HFFc6 (cell line): Measurements from ENCODE around the gene TMEM63B. TPM values are rescaled to one million over a fixed set of nuclear protein-coding genes. Genes with fewer than 3 reads are reported as not detected.

Source experiments
- DNase-seq: peaks from one replicate; pipeline ENCODE4 v3.0.0-alpha.2; 2018
- H3K27ac Mint-ChIP-seq: 2 replicates; pipeline ENCODE4 v1.8.0; 2020; ENCODE audit warnings: mild to moderate bottlenecking, mixed read lengths
- H3K27me3 Mint-ChIP-seq: 2 replicates; pipeline ENCODE4 v1.8.0; 2021; ENCODE audit warnings: mild to moderate bottlenecking, moderate library complexity, mixed read lengths; ENCODE audit not compliant: insufficient read depth
- H3K36me3 Mint-ChIP-seq: 2 replicates; pipeline ENCODE4 v1.8.0; 2021; ENCODE audit warnings: low read depth, mixed read lengths
- H3K4me1 Mint-ChIP-seq: 2 replicates; pipeline ENCODE4 v1.8.0; 2020; ENCODE audit warnings: low read depth, mixed read lengths
- H3K4me3 Mint-ChIP-seq: 2 replicates; pipeline ENCODE4 v1.8.0; 2020; ENCODE audit warnings: mild to moderate bottlenecking, moderate library complexity, mixed read lengths
- H3K9me3 Mint-ChIP-seq: 2 replicates; pipeline ENCODE4 v1.8.0; 2020; ENCODE audit warnings: mild to moderate bottlenecking, mixed read lengths
- total RNA-seq, 6 experiments: library from RNA; stranded (reverse); fragmentation: NEBNext Ultra II Directional; extraction: Animal tissue kit (Norgen Biotek cat#: 25700); gene quantifications; 2 replicates in 1 of 6; 3 replicates in 5 of 6; pipeline ENCODE4 v1.2.3, GENCODE V29; 2021
- TF ChIP-seq, protein P1 (sequence below): fragments of 200-600 bp; sonication (generic); IDR thresholded peaks from 2 replicates; pipeline ENCODE4 v1.5.0; 2021; ENCODE audit warnings: antibody characterized with exemption, mild to moderate bottlenecking

Gene TMEM63B
- total RNA-seq, 6 experiments from 2014 or later = 38.3 to 55.1 (median 44.7) TPM

DNA sequence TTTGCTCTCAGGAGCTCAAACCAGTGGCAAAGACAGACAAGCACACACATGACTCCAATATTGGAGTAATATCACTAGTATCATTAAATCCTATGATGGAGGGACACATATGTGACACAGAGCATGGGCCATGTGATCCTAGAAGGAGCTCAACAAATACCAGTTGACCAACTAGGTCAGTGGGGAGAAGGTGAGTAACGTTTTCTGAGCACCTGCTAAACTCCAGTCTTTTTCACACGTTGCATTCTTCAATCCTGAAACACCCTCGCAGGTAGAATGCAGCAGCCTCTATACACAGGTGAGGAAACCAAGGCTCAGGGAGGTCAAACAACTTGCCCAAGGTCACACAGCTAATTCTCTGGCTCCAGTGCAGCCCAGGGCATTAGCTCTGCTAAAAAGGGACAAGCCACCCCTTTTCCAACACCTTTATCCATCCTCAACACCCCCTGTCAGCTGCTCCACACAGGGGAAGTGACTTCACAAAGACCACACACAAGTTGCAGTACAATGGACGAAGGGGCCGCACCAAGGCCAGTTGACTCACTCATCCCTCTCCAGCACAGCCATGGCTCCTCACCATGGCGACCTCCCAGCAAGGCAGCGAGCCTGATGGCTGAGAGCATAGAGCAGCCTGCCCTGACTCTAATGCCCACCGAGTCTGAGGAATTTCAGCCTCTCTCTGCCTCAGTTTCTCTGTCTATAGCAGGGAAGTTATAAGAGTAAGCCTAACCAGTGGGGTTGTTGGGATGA is 35.7 kb downstream of the TMEM63B start:
- H3K4me3 Mint-ChIP-seq = no peak overlapping the region
- TF ChIP-seq, protein P1, sequence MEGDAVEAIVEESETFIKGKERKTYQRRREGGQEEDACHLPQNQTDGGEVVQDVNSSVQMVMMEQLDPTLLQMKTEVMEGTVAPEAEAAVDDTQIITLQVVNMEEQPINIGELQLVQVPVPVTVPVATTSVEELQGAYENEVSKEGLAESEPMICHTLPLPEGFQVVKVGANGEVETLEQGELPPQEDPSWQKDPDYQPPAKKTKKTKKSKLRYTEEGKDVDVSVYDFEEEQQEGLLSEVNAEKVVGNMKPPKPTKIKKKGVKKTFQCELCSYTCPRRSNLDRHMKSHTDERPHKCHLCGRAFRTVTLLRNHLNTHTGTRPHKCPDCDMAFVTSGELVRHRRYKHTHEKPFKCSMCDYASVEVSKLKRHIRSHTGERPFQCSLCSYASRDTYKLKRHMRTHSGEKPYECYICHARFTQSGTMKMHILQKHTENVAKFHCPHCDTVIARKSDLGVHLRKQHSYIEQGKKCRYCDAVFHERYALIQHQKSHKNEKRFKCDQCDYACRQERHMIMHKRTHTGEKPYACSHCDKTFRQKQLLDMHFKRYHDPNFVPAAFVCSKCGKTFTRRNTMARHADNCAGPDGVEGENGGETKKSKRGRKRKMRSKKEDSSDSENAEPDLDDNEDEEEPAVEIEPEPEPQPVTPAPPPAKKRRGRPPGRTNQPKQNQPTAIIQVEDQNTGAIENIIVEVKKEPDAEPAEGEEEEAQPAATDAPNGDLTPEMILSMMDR = no peak
- H3K9me3 Mint-ChIP-seq = no peaks in the 10 kb centered on the region
- peaks cover 22% of the 10 kb centered on the region for H3K4me1 Mint-ChIP-seq
- no peaks in the 10 kb centered on the region for H3K36me3 Mint-ChIP-seq
- no peak for DNase-seq
- H3K27me3 Mint-ChIP-seq = peaks cover 15% of the 10 kb centered on the region
- H3K27ac Mint-ChIP-seq = no peak overlapping the region

DNA sequence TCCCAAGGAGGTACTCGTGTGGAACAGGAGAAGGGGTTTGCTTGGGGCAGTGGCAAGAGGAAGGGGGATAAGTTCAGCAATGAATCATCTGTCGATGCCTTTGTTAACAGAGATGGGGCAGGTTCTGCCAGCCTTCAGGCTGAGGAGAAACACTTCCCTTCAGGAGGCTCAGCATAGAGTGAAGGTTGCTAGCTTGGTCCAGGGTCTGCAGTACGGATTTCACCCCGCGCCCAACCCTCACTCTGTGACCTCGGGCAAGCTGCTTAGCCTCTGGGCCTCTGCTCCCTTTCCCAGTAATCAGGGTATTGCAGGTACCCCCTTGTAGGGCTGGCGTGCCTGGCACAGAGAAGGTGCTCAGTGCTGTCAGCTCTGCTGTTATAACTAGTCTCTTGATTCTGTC is 38.8 kb downstream of the TMEM63B start:
- DNase-seq = no peak
- Mint-ChIP-seq H3K27ac (no peak overlapping the region), H3K4me1 (peaks cover 17% of the 10 kb centered on the region), H3K27me3 (peaks cover 33% of the 10 kb centered on the region), H3K4me3 (no peak overlapping the region), H3K9me3 (no peaks in the 10 kb centered on the region), H3K36me3 (no peaks in the 10 kb centered on the region)
- TF ChIP-seq, protein P1 = no peak

DNA sequence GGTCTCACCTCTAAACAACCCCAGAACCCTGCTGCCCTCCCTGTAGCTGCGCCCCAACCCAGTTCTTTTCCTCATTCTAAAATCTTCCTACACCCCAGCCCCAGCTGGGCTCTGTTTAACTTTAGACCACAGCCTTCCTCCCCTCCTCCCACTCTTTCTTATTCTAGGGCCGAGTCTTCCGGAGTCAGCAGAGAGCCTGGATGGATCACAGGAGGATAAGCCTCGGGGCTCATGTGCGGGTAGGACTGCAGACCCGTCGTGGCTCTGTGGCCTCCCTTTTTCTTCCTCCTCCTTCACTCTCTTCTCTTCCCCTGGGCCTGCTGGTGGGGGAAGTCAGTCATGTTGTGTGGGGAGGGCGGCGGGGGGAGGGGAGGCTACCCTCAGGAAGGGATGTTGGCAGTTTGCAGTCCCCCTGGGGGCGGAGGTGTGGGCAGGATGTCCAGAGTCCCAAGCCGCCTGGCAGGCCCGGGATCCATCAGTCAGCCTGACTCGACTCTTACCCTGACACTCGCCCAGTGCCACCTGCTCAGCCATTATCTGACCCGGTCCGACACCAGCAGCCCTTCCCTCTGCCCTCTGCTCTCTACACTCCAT is 39.3 kb downstream of the TMEM63B start:
- no peak for DNase-seq
- H3K27ac Mint-ChIP-seq = no peak overlapping the region
- H3K4me3 Mint-ChIP-seq = no peak overlapping the region
- H3K36me3 Mint-ChIP-seq = no peaks in the 10 kb centered on the region
- peaks cover 35% of the 10 kb centered on the region for H3K27me3 Mint-ChIP-seq
- peaks cover 12% of the 10 kb centered on the region for H3K4me1 Mint-ChIP-seq
- H3K9me3 Mint-ChIP-seq = no peaks in the 10 kb centered on the region
- TF ChIP-seq, protein P1 = no peak

DNA sequence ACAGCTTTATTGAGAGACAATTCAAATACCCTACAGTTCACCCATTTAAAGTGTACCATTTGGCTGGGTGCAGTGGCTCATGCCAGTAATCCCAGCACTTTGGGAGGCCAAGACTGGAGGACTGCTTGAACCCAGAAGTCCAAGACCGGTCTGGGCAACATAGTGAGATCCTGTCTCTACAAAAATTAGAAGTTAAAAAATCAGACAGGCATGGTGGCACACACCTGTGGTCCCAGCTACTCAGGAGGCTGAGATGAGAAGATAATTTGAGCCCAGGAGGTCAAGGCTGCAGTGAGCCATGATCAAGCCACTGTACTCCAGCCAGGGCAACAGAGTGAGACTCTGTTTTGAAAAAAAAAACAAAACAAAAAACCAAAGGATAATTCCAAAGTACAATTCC is 40.2 kb downstream of the TMEM63B start:
- TF ChIP-seq, protein P1 = no peak
- DNase-seq = no peak
- peaks cover 6% of the 10 kb centered on the region for H3K4me1 Mint-ChIP-seq
- H3K36me3 Mint-ChIP-seq = no peaks in the 10 kb centered on the region
- peaks cover 35% of the 10 kb centered on the region for H3K27me3 Mint-ChIP-seq
- no peak overlapping the region for H3K27ac Mint-ChIP-seq
- no peak overlapping the region for H3K4me3 Mint-ChIP-seq
- H3K9me3 Mint-ChIP-seq = no peaks in the 10 kb centered on the region

DNA sequence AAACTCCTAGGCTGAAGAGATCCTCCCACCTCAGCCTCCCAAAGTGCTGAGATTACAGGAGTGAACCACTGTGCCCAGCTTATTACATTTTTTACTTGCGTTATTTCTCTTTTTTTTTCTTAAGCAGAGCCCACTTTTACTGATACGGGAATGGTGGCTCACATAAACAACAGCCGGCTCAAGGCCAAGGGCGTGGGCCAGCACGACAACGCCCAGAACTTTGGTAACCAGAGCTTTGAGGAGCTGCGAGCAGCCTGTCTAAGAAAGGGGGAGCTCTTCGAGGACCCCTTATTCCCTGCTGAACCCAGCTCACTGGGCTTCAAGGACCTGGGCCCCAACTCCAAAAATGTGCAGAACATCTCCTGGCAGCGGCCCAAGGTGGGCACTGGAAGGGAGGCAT is 41.8 kb downstream of the TMEM63B start:
- Mint-ChIP-seq H3K4me3 (no peak overlapping the region), H3K4me1 (peaks cover 17% of the 10 kb centered on the region), H3K36me3 (no peaks in the 10 kb centered on the region), H3K9me3 (no peaks in the 10 kb centered on the region), H3K27me3 (peaks cover 32% of the 10 kb centered on the region), H3K27ac (no peak overlapping the region)
- TF ChIP-seq, protein P1 = no peak
- DNase-seq = no peak
